M059J (cell line): ENCODE measurements around the gene OR1K1. TPM values are rescaled to one million over a fixed set of nuclear protein-coding genes. Genes with fewer than 3 reads are reported as not detected.
"Not testable (repeated sequence)": the region's sequence is repeated elsewhere in the genome, so short reads cannot be mapped to it uniquely, and the experiment has no call there.

ENCODE experiments used
- DNase-seq: peaks from one replicate; pipeline ENCODE4 v3.0.0-alpha.2; 2012; ENCODE audit warnings: low read depth
- total RNA-seq: library from RNA; depleted of rRNA; stranded (reverse); fragments of >200 nt; shearing (Covaris generic); gene quantifications from 2 replicates; pipeline ENCODE4 v1.2.3, GENCODE V29; 2014; rRNA removed

The OR1K1 gene
- total RNA-seq: not detected in 2 replicates

DNA sequence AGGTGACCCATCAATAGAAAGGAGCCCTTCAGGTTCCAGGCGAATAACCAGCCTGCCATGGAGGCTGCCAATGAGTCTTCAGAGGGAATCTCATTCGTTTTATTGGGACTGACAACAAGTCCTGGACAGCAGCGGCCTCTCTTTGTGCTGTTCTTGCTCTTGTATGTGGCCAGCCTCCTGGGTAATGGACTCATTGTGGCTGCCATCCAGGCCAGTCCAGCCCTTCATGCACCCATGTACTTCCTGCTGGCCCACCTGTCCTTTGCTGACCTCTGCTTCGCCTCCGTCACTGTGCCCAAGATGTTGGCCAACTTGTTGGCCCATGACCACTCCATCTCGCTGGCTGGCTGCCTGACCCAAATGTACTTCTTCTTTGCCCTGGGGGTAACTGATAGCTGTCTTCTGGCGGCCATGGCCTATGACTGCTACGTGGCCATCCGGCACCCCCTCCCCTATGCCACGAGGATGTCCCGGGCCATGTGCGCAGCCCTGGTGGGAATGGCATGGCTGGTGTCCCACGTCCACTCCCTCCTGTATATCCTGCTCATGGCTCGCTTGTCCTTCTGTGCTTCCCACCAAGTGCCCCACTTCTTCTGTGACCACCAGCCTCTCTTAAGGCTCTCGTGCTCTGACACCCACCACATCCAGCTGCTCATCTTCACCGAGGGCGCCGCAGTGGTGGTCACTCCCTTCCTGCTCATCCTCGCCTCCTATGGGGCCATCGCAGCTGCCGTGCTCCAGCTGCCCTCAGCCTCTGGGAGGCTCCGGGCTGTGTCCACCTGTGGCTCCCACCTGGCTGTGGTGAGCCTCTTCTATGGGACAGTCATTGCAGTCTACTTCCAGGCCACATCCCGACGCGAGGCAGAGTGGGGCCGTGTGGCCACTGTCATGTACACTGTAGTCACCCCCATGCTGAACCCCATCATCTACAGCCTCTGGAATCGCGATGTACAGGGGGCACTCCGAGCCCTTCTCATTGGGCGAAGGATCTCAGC, at the start of gene OR1K1:
Gene OR1K1, plus strand, starts transcription at position 58 of the 995 bp plus-strand sequence. Its CDS starts 0 bp downstream, at position 58.
- DNase-seq: no peak

DNA sequence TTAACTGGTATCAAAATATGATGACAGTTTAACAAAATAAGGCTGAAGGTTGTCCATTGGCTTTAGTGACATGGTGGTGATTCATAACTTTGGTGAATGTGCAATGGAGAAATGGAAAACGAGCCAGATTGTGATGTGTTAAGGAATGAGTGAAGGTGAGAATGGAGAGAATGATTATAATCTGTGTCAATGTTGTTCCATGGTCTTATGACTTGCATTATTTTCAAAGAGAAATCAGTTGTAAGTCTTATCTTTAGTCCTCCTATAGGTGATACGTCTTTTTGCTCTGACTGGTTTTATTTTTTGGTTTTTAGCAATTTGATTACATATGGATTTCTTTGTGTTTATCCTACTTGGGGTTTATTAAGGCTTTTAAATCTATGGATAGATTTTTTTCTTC, 45.1 kb upstream of the OR1K1 start:
- no peak for DNase-seq

GRCh38 chr9:122767817-122768216, 32.1 kb upstream of the OR1K1 start:
- no peak for DNase-seq

DNA sequence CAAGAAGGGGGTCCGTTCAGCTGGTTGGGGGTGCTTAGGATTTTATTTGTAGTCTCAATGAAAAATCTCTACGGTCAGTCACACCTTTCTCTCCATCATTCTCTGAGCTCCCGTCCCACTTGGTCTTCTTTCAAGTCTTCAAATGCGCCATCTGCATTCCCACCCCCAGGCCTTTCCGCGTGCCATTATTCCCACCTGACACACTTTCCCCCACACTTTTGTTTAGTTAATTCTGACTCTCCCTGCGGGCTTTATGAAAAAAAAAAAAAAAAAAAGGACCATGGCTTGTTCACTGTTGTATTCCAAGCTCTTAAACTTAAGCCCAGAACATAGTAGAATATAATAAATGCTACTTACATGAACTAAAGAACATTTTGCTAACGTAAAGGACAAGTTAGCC, 22.9 kb upstream of the OR1K1 start:
- no peak for DNase-seq

DNA sequence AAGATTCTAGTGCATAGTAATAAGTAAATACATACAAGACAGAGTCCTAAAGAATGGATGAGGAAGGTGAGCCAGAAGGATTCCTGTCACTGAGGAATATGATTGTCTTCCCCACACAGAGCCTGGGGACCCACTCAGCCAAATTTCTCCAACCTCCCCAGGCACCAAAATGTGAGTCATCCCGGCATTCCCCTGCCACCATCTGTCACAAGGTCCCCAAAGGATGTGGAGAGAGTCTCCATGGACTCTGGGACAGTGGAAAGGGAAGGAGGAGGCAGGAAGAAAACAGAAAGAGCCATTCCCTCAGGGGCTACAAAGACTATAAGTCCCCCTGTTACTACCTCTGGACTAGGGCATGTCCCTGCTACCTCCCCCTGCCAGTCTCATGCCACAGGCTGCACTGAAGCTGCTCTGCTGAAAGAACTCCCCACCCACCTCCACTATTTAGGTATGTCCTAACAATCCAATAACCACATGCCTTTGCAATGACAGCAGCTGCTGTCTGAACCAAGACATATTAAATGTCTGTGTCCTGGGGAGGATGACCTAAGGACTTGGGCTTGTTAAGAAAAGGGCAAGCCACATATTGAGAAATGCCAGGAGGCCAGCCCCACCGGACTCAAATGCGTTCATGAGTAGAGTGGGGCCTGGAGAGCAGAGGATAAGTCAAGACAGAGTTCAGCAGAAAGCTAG, 21.8 kb upstream of the OR1K1 start:
- peak; percentile 84 for DNase-seq

DNA sequence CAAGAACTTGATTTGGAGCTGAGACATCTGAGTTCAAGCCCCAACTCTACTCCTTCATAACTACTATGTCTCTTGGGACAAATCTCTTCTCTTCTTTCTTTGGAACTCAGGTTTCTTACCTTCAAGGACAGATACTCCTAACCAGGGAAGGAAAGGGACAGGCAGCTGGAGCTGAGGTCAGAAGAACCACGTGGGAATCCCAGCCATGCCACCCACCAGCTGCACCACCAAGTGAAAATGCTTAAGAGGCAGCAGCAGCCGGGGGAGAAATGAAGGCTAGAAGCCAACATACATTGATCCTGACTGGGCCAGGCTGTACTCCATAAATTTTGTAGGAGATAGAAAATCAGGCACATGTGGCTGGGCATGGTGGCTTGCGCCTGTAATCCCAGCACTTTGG, 20.7 kb upstream of the OR1K1 start:
- no peak for DNase-seq

DNA sequence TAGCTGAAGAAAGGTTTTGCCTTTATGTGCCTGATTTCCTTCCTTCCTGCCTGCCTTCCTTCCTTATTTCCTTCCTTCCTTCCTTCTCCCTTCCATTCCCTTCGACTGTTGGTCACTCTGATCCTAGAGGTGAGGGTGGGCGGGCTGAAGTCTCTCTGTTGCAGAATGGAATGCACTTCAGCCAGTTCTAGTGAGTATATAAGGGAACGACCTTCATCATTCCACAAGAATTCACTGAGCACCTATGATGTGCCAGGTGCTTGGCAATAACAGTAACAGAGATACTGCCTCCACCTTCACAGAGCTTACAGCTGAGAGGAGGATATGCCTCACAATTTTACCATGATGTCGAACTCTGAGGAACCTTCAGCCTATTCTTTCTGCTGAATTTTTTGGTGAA, 19.9 kb upstream of the OR1K1 start:
- no peak for DNase-seq

- no peak for DNase-seq
Measured at GRCh38 chr9:122781671-122782070, 18.3 kb upstream of the OR1K1 start.

GRCh38 chr9:122785269-122785668, 14.7 kb upstream of the OR1K1 start:
- peak; percentile 17 for DNase-seq

- no peak for DNase-seq
Measured at GRCh38 chr9:122786338-122786737, 13.6 kb upstream of the OR1K1 start.

- no peak for DNase-seq
Measured at GRCh38 chr9:122788831-122789230, 11.1 kb upstream of the OR1K1 start, which contains the start of gene OR5C1. Gene OR5C1 (plus strand): TSS chr9:122788933. CDS start chr9:122788933, 0 bp downstream.

DNA sequence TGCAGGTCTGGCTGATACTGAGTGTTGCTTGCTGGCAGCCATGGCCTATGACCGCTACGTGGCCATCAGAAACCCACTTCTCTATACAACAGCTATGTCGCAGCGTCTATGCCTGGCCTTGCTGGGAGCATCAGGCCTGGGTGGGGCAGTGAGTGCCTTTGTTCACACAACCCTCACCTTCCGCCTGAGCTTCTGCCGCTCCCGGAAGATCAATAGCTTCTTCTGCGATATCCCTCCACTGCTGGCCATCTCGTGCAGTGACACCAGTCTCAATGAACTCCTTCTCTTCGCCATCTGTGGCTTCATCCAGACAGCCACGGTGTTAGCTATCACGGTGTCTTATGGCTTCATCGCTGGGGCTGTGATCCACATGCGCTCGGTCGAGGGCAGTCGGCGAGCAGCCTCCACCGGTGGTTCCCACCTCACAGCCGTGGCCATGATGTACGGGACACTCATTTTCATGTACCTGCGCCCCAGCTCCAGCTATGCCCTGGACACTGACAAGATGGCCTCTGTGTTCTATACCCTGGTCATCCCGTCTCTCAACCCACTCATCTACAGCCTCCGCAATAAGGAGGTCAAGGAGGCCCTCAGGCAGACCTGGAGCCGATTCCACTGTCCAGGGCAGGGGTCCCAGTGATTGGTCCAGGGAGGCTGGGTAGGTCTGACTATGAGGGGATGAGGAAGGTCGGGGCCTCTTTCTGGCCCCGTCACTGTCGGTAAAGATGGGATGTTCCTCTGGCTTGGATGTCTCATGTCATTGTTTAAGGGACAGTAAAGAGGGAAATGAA, 10.5 kb upstream of the OR1K1 start:
- no peak for DNase-seq

GRCh38 chr9:122791872-122792669, 7.9 kb upstream of the OR1K1 start:
- DNase-seq: no peak

DNA sequence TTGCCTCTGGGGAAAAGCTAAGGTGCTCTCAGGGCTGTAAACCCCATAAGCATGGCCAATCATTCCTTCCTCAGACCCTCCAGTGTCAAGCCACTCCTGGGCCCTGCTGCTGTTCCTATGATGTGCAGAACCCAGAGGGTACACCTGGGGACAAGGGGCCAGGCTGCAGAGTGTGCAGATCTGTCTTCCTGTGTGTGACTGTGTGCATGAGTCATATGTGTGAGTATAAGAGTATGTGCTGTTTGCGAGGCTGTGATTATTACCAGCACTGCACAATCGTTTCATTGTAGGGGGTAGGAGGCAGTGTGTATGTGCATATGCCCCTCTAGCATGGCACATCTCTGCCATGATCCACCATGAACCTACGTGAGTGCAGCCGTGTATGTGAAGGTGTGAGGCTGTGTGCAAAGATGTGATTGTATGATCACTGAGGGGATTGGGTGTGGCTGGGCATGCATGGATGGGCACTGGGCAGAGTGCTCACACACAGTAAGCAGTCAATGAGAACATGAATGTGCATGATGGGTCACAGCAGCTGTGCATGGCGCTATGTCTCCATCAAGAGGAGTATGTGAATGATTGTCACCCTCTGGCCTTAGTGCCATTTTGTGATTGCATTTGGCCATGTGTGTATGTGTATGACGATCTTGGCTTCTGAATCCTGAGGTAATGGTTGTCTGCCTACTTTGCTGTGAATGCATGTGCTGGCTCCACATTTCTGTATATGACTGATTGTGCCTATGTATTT, 2.4 kb upstream of the OR1K1 start:
- no peak for DNase-seq

- peak; percentile 26 for DNase-seq
Measured at GRCh38 chr9:122806661-122807060, 6.7 kb downstream of the OR1K1 start.

DNA sequence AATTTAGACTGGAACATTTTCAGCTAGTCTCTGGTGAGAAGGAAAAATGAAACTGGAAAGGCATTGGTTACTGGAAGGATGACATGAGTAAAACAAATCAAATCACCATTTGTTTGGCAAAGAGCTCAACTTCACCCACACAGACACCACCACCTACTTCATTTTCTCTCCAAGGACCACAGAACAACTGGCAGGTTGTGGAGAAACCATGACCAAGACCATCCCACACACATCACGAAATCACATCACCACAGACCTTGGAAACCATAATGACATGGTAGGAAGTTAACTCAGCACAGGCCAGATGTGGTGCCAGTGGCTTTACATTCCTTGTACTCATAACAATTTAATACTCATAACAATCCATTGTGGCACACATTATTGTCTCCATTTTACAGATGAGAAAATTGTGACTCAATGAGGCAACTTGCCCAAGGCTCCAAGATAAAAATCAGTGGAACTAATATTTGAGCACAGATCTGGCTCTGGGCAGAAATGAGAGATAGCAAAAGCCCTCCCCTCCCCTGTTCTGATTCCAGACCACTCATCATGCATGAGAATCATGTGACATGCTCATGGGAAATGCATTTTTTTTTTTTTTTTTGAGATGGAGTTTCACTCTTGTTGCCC, 7.5 kb downstream of the OR1K1 start:
- no peak for DNase-seq

- DNase-seq: no peak
Measured at GRCh38 chr9:122808141-122808540, 8.2 kb downstream of the OR1K1 start.

GRCh38 chr9:122809261-122809660, 9.3 kb downstream of the OR1K1 start:
- DNase-seq: not testable (repeated sequence)

- peak; percentile 77 for DNase-seq
Measured at GRCh38 chr9:122810306-122810946, 10.5 kb downstream of the OR1K1 start.
